Measurements from ENCODE around the gene DOCK8.
"Not testable (repeated sequence)": the region's sequence is repeated elsewhere in the genome, so short reads cannot be mapped to it uniquely, and the experiment has no call there.

The DOCK8 gene

GRCh38 chr9:227860-228259 lies 13.2 kb downstream of the DOCK8 start:
- DNase-seq, result no peak

- DNase-seq, result no peak
Observed at GRCh38 chr9:228929-229695, 14.4 kb downstream of the DOCK8 start.

GRCh38 chr9:231625-232024 lies 17.0 kb downstream of the DOCK8 start:
- DNase-seq, result not testable (repeated sequence)

GRCh38 chr9:233708-234107 lies 19.0 kb downstream of the DOCK8 start:
- DNase-seq, result not testable (repeated sequence)

GRCh38 chr9:237141-237857 lies 22.6 kb downstream of the DOCK8 start:
- no peak for DNase-seq

- DNase-seq, result no peak
Observed at GRCh38 chr9:237858-238345, 23.2 kb downstream of the DOCK8 start.

GRCh38 chr9:242461-243080 lies 27.9 kb downstream of the DOCK8 start:
- no peak for DNase-seq

GRCh38 chr9:248278-248961 lies 33.8 kb downstream of the DOCK8 start:
- DNase-seq, result no peak

- no peak for DNase-seq
Observed at GRCh38 chr9:249025-249424, 34.4 kb downstream of the DOCK8 start.

GRCh38 chr9:250039-250438 lies 35.4 kb downstream of the DOCK8 start:
- no peak for DNase-seq

- DNase-seq, result no peak
Observed at GRCh38 chr9:250625-251024, 36.0 kb downstream of the DOCK8 start.

GRCh38 chr9:251398-251797 lies 36.7 kb downstream of the DOCK8 start:
- DNase-seq, result no peak

- DNase-seq, result no peak
Observed at GRCh38 chr9:253539-253938, 38.9 kb downstream of the DOCK8 start.

GRCh38 chr9:254516-254915 lies 39.9 kb downstream of the DOCK8 start:
- DNase-seq, result no peak

GRCh38 chr9:257957-258356 lies 43.3 kb downstream of the DOCK8 start:
- DNase-seq, result no peak

GRCh38 chr9:259405-260404 lies 45.0 kb downstream of the DOCK8 start:
- DNase-seq, result no peak

- no peak for DNase-seq
Observed at GRCh38 chr9:264231-264630, 49.6 kb downstream of the DOCK8 start.

GRCh38 chr9:265209-265870 lies 50.7 kb downstream of the DOCK8 start:
- no peak for DNase-seq

- DNase-seq, result no peak
Observed at GRCh38 chr9:266228-266627, 51.6 kb downstream of the DOCK8 start.

GRCh38 chr9:268616-269015 lies 54.0 kb downstream of the DOCK8 start:
- no peak for DNase-seq

GRCh38 chr9:269081-269711 lies 54.5 kb downstream of the DOCK8 start:
- no peak for DNase-seq

All from NCI-H187 treated with DMSO at 0.1 percent for 48 hours (cell line).